Activated CD4-positive, alpha-beta T cell treated with anti-CD3 and anti-CD28 coated beads, Interleukin-2, amount 50 U/mL, for 1 hour (primary cell): ENCODE results near the gene HSPB7.
A peak's percentile ranks its signal among the peaks of the same experiment; 100 is the strongest.

Experiments used
- DNase-seq: peaks from one replicate; pipeline ENCODE4 v3.0.0-alpha.2; 2020

Gene HSPB7

DNA sequence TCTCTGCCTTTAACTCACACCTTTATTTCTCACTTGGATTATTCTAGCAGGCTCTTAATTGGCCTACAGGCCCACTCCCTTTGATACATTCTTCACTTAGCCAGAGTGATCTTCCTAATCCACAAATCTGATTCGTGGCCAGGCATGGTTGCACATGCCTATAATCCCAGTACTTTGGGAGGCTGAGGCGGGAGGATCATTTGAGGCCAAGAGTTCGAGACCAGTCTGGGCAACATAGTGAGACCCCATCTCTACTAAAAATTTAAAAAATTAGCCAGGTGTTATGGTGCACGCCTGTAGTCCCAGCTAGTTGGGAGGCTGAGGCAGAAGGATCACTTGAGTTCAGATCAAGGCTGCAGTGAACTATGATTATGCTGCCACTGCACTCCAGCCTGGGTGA lies 44.1 kb downstream of the HSPB7 start:
- no peak for DNase-seq

DNA sequence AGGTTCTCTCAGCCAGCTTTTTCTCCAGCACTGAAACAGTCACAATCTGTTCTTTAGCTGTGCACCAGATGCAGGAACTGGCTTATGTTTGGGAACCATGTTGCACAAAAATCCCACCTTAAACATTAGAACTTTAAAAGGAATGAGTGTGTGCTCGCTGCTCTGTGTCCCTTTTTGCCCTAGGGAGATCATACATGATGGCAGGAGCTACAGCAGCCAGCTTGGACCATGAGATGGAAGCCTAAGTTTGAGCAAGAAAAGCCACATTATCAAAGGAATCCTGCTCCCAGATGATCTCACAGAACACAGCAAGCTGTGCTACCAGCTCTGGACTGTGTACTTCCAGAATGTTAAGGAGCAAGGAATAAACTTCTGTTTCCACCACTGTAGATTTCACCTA lies 45.4 kb downstream of the HSPB7 start:
- DNase-seq: no peak

DNA sequence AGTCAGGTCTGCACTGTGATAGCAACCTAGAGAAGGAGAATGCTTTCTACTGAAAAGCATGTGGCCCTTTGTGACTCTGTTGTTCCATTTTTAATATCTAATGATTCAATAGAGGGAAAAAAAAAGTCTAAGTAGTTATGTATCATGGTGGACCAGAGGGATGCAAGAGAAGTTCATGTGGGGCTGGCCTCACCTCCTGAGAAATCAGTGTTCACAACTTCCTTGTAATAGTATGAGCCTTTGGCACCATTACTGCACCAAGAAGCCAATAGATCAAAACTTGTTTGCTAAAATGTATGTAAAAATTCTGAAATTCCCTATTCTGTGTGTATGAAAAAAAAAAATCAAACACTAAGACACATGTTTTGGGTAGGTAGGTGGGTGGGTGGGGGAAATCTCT lies 46.9 kb downstream of the HSPB7 start:
- DNase-seq: no peak

DNA sequence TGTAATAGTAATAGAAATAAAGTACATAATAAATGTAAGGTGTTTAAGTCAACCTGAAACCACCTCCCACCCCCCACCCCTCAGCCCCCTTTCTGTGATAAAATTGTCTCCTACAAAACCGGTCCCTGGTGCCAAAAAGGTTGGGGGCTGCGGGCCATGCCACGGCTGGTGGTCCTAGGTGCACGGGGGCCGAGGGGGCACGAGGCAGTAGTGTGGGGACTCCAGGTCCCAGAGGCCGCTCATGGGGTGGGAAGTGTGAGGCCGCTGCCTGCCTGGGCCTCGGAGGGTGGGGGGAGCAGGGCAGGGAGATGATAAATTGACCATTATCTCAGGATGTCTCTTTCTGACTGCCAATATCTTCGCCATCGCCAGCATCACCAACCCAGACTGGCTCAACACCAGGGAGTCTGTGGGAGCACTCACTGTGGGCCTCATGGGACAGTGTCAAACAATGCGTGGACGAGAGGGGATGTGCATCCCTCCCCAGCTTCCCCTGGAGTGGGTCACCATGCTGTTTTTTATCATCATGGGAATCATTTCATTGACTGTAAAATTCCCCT lies 48.4 kb downstream of the HSPB7 start:
- DNase-seq: no peak

DNA sequence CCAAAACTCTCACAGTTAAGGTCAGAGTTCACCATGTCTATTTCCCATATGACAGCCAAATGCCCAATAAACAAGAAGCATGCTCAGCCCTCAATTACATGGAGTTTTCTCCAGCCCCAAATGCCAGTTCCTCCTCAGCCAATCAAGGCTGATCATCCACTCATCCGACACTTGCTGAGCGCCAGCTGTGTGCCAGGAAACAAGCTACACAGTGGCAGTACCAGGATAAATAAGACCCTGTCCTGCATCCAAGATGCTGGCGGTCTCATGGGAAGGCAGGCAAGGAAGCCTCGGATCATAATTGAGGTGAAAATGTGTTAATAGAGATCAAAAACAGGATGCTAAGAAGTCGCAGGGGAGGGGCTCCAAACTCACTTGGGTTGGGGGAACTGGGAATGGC lies 49.7 kb downstream of the HSPB7 start:
- no peak for DNase-seq

DNA sequence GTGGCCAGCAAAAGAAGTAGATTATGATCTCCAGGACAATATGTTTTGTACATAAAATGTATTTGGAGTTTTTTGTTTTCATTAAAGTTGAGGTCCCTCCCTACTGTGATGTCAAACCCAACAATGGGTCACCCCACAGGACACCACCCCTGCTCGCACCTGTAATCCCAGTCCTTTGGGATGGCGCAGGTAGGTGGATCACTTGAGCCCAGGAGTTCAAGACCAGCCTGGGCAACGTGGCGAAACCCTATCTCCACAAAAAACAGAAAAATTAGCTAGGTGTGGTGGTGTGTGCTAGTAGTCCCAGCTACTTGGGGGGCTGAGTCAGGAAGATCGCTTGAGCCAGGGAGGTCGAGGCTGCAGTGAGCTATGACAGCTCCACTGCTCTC lies 50.9 kb downstream of the HSPB7 start:
- DNase-seq: no peak

DNA sequence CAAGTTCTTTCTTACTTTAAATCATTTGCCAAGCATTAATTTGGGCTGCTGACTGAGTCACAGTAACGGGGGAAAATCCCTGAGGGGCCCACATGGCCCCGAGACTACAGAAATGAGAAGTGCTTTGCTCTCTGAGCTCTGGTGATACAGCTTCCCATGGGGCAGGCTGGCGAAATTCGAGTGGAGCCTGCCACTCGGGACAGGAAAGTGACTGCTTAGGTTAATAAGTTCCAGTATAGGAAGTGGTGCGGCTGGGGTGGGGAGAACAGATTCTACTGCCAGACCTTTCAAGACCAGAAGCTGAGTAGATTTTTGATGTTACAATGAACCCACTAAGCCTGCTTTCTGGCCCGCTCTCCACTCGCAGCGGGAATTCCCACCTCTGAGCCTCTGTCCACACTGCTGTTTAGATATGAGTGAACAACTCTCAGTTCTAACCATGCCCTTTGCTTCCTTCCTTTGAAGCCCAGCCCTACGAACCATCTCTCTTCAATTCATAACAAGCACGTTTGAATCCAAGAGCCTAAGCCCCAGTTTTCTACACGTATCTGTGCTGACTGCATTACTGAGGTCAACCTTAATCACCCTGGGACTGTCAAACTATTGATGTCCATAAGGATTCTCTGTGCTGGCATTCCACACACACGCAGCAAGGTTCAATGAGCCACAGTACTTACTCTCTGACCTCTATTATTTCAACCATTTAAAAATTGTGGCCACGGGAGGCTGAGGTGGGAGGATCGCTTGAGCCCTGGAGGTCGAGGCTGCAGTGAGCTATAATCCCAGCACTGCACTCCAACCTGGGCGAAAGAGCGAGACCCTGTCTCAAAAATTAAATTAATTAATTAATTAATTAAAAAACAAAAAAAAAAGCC lies 51.5 kb downstream of the HSPB7 start:
- peak; percentile 50 for DNase-seq

DNA sequence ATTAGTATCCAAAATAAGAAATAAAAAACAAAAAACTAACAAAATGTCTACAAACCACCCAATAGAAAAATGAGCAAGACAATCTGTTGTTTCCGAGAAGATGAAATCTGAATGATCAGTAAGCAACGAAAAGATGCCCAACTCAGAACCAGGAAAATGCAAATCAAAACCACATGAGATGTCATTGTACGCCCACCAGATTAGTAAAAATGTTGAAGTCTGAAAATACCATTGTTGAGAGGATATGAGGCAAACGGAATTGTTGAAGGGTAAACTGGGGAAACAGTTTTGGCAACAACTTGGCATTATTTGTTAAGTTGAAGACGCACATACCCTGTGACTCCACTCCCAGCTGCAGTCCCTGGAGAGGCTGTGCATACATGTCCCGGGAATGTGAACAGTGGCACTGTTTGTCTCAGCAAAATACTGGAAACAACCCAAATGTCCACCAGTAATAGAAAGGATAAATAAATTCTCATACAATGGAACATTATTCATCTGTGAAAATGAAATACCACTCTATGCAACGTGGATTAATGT lies 52.5 kb downstream of the HSPB7 start:
- no peak for DNase-seq
